ENCODE measurements around the gene FOXK1.
A peak's percentile ranks its signal among the peaks of the same experiment; 100 is the strongest.

FOXK1 gene

DNA sequence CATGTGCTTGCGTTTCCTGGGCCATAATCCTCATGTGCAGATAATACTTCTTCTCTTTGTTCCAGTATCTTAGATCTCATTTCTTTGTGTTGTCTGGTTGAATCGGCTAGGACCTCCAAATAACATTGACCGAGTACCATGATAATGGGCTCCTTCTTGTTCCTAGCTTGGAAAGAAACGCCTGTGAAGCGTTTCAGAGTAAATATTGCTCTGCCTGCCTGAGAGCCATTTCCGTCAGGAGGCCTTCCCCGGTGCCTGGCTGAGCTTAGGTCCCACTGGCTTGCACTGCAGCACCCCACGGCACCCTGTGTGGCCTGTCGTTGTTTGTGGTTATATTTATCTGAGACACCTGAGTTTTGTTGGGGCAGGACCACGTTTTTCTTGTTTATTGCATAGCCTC lies 17.7 kb downstream of the FOXK1 start:
- no peak for DNase-seq

DNA sequence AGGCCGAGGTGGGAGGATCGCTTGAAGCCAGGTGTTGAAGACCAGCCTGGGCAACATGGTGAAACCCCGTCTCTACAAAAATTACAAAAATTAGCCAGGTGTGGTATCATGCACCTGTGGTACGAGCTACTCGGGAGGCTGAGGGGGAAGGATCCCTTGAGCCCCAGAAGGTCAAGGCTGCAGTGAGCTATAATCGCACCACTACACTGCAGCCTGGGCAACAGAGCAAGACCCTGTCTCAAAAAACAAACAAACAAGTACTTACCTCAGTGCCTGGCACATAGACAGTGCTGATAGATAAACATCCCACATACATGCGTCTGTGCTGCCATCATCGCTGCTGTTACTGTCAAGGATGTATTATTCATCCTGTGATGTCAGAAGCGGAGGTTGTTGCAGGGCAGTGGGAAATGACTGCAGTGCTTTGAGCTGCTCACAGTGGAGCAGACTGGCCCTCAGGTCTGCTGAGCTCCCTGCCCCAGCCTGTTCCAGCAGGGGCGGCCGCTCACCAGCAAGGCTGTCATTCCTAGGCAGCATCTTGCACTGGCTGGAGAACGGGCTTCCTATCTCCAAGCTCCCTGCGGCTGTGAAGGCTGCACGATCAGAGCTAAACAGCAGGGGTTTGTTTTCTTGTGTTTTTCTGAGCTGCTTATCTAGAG lies 18.6 kb downstream of the FOXK1 start:
- DNase-seq: peak; percentile 71

DNA sequence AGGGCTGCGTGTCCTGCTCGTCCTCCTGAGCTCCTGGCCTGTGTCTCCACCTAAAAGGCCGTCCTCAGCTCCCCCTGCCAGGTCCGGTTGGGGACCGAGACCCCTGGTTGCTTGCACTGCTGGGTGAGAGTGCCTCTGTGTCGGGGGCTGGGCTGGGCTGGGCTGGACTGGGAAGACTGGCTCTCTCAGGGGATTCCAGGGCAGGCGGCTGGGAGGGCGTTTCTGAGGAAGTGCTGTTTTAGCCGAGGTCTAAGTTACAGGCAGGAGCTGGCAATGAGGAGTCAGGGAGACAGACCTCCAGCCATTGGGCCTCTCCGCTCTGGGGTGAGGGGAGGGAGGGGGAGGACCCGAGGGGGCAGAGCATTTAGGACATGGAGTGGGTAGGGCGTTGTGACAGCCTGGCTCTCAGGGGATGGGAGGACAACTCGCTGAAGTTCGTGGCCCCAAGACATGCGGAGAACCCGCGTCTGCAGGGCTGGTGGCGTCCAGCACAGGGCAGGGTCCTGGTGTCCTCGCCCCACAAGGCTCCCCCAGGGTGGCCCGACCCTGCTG lies 20.9 kb downstream of the FOXK1 start:
- no peak for DNase-seq

DNA sequence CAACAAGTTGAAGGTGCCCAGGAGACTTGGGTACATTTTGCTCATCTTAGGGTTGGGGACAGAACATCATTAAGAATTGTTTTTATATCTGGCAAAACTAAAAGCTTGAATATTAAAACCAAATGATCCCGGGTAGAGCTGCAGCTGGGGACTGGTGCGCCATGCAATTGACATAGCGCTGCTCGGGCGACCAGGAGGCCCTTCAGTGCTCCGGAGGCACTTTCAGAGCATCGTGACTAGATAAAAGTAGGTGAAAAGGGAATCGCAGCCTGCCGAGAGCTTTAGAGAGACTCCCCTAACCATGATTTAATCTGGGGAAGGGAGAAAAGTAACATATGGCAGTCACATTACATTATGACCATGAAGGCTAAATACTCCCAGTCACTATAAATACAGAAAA lies 21.4 kb downstream of the FOXK1 start:
- no peak for DNase-seq

DNA sequence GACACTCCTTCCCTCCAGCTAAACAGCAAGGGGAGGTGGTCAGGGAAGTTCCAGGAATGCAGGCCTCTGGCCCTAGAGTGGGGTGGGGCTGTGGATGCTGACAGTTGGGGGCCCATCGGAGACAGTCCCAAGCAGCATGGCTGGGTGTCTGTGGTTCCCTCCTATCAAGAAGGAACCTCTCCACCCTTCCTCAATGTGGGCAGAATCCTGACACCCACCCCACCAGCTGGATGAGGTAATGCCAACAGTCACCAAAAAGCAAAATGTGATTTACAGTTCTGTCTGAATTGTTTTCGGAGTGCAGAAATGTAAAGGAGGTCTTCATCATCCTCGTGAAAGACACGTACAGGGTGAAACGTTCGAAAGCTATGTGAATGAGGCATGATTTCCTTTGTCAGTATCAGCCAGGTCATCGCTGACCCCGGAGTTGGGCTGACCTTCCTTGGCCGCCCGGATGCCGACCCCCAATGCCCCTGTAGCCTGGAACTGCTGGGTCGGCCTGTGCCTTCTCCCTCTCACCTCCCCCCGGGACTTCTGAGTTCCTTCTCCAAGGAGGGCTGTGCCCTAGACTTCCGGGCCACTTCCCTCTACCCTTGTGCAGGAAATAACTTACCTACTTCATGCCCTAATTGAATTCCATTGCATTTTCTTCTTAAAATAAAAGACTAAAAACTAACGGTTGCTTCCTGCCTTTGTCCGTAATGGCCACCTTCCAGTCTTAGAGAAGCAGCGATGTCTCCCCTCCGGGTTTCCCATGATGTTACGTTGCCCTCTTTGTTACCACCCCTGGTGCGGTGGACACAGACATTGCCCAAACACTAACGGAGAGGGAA lies 24.5 kb downstream of the FOXK1 start:
- DNase-seq: peak; percentile 50

DNA sequence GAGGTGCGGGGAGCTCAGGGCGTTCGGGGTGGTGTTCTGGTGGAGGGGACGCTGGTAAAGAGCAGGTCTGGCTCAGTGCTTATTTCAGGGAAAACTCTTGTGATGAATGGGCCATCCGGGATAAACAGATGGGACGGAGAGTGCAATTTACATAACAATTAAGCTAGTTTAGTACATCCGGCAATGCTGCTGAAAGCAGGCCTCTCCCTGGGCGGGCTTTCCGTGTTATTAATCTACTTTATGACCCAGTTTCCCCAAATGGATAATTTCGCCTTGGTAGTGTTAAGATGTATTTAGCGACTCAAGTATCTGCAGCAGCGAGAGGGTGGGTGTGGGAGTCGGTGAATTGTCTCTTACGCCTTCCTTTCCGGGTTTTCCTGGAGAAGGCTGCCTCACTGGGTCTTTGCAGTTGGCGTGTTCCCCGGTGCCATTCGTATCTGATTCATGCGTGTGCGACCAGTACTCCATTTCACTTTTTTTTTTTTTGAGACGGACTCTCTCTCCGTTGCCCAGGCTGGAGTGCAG lies 25.2 kb downstream of the FOXK1 start:
- no peak for DNase-seq

DNA sequence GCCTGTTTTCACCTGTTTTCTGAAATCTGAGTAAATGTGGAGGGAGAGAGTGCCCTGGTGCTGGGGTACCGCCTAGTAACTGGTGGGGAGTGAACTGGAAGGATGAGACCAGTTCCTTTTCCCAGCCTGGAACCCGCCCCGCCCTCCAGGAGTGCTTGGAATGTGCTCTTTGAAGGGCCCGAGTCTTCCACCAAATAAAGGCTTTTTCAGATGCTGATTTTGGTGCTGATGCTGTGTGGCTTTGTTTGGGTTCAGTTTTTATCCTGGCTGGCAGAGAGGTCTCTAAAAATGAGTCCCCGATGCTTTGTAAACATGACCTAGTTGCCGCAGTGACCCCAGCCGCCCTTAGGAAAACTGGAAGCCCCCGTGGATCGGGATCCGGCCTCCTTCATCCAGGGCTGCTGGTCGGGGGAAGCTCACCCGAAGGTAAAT lies 25.9 kb downstream of the FOXK1 start:
- DNase-seq: no peak

DNA sequence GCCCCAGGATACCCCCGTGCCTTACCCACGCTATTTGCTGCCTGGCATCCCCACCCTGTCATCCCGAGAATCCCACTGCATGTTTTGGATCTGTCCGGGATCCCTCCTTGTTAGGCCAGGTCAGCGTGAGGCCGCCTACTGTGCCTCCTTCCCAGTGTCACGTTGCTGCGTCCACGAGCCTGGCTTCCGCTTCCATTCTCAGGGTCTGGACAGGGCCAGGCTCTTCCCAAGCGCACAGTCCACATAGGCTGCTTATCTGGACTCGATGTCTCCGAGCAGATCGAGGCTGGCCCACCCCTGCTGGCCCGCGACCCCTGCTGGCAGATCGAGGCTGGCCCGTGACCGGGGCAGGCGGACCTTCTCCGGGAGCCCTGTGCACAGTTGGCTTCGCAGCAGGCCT lies 27.1 kb downstream of the FOXK1 start:
- no peak for DNase-seq

DNA sequence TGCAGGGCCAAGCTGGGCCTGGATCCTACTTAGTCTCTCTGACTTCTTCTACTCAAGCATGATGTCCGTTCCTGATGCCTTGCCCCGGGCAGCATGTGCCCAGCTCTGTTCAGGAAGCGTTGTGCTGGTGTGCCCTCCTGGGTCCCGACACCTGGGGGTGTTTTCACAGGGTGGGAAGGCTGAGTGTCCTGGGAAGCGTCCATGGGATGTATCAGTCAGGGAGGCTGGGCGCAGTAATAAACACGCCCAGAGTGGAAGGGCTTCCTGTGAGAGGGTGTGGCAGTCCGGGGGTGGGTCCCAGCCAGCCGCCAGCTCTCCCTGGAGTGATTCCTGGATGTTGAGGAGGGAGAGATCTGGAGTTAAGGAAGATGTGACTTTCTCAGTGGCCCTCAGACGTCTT lies 29.0 kb downstream of the FOXK1 start:
- DNase-seq: no peak

DNA sequence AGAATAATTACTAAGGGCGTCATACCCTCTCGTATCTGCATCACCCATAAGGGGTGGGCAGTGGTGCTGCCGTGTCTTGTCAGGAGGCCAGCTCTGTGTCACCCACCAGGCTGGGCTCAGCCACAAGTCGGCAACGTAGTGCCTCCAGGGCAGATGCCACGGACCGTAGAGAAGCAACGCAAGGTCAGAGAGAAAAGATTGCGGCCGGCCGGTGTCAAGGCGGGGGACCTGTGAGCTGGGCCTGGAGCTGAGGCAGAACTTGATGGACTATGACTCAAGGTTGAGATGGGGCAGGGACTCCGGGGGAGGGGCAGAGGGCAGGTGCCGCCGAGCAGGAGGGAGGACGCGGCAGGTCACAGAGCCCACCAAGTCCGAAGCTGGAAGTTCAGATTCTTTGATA lies 29.5 kb downstream of the FOXK1 start:
- DNase-seq: no peak

DNA sequence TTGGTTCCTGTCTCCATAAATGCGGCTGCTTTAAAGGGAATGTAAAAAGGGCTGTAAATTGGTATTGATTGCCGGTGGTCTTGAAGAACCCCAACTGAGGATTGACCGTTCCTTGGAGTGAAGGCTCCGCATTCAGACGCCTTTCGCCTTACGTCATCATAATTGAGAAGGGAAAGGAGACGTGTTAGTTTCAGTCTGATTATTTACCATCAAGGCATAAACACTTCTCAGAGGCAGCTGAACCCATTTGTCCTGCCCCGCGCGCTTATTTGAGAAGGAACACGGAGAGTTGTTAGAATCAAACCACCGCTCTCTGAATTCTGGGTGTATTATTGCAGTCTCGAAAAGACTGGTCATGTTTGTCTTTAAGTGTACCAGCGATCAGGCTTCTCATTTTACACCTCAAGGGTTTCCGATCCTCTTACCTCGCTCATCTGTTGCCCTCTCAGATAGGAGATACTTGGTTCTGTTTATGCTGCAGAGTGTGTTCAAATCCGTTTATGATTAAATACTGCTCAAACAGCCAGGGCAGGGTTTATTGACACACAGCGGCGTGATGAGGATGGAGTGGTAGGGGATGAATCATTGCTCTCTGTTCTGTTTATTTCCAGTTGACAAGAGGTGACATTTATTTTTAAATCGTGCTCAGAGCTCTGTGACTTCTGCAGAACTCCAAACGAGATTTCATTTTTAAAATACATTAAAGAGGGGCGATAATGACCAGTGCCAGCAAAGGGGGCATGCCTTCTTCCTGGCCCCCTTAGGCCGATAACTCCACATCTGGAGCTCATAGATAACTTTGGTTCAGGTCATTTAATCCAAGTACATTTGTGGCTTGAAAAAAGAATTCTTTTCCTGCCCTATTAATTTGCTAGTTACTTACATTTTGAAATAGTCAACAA lies 30.4 kb downstream of the FOXK1 start:
- DNase-seq: no peak

DNA sequence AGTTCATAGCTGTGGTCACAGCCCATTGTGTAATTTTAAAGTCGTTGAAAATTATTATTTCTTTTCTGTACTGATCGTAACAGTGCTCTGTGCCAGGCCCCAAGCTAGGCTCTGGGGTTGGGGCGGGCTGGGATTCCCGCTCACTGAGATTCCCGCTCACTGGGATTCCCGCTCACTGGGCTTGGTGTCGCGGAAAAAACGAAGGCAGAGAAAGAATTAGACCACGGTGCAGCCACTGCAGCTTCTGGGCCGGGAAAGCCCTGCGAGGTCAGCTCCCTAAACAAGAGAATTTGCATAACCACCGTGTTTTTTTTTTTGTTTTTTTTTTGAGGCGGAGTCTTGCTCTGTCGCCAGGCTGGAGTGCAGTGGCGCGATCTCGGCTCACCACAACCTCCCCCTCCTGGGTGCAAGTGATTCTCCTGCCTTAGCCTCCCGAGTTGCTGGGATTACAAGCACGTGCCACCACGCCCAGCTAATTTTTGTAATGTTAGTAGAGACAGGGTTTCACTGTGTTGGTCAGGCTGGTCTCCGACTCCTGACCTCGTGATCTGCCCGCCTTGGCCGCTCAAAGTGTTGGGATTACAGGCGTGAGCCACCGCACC lies 31.2 kb downstream of the FOXK1 start:
- DNase-seq: no peak

DNA sequence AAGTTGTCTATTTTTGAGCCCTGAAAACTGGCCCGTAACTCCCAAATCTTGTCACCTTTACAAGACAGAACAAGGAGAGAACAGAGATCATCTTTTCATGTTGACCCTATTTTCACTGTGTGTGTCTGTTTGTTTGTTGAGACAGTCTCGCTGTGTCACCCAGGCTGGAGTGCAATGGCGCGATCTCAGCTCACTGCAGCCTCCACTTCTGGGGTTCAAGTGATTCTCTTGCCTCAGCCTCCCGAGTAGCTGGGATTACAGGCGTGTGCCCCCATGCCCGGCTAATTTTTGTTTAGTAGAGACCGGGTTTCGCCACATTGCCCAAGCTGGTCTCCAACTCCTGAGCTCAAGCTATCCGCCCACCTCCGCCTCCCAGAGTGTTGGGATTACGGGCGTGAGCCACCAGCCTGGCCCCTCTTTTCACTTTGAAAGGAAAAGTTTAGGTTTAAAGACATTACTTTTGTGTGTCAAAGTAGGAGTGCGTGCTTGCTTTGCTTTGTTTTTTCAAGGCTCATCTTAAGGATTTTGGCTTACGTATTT lies 32.1 kb downstream of the FOXK1 start:
- no peak for DNase-seq

DNA sequence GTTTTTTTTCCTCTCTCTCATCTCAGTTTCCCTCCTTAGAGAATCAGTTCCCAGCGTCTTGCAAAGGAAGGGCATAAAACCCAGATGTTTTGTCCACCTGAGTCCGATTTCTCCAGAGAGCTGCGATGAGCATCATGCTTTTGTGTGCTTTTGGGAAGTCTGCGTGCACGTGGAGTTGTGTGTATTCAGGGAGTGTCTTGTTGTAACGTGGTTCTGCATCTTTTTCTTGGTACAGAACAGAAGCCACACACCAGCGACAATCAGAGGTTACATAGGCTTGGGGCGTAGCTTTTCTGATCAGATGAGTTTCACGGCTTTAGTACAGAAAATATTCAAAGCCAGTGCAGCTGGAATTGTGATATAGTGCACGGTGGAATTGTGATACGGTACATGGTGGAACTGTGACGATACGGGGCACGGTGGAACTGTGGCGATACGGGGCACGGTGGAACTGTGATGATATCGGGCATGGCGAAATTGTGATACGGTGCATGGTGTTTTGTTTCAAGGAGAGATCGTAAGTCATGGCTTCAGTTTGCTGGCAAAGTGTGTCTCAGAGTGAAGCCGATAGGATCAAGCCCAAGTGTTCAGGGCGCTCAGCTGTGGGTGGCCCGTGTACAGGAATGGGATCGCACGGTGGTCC lies 32.8 kb downstream of the FOXK1 start:
- DNase-seq: no peak

DNA sequence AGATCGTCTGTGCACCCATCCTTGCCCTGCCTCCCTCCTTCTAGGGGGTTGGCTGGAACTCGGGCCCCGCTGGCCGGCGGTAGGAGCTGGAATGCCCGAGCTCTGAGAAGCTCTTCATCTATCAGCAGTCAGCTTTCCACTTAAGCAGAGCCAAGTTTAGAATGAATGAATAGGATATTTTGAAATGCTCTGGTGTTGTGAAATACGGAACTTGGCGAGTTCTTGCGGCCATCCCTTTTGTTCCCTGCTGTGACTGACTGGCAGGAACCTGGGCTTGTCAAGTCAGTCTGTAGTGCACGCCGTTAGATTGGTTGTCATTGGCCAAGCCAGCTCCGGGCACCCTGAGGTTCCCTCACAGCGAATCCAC lies 33.3 kb downstream of the FOXK1 start:
- peak; percentile 74 for DNase-seq

DNA sequence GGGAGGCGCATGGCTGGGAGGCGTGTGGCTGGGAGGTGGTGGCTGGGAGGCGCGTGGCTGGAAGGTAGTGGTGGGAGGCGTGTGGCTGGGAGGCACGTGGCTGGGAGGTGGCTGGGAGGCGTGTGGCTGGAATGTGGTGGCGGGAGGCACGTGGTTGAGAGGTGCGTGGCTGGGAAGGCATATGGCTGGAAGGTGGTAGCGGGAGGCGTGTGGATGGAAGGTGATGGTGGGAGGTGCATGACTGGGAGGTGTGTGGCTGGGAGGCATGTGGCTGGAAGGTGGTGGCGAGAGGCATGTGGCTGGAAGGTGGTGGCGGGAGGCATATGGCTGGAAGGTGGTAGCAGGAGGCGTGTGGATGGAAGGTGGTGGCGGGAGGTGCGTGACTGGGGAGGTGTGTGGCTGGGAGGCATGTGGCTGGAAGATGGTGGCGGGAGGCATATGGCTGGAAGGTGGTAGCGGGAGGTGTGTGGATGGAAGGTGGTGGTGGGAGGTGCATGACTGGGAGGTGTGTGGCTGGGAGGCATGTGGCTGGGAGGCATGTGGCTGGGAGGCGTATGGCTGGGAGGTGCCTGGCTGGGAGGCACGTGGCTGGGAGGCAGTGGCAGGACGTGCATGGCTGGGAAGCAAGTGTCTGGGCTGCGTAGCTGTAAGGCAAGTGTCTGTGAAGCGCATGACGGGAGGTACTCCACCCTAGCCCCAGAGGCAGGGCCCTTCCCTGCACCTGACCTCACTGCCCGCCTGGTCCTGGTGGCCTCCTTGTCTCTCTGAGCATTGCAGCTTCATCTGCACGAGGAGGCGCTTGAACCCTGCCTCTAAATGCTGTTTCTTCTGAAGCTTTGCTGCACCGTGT lies 35.1 kb downstream of the FOXK1 start:
- no peak for DNase-seq

DNA sequence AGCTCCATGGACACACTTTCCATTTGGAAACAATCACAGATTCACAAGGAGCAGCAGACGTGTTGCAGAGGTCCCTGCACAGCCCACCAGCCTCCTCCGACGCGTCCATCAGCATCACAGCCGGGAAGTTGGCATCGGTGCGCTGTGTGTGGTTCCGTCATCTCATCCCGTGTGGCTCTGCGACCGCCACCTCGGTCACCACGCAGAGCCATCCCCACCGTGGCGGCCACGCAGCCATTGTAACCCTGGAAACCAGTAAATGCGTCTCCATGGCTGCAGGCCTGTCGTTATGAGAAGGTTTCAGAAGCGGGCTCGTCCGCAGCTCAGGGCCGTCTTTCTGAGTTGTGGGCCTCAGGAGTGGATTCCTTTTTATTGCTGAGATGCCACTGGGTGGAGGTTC lies 36.0 kb downstream of the FOXK1 start:
- no peak for DNase-seq

DNA sequence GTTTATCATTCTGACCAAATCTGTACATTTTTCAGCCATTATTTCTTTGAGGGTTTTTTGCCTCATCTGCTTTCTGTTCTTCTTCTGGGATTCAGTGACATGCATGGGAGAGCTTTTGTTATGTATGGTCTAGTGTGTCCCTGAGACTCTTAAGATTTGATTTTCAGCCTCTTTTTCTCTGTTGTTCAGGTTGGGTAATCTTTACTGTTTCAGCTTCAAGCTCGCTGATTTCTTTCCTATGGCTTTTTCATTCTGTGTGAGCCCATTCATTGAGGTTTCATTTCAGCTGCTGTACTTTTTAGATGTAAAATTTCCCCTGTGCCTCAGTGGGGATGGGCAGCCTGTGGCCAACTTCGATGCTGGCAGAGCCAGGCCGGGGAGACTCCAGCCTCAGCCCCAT lies 38.1 kb downstream of the FOXK1 start:
- DNase-seq: no peak

DNA sequence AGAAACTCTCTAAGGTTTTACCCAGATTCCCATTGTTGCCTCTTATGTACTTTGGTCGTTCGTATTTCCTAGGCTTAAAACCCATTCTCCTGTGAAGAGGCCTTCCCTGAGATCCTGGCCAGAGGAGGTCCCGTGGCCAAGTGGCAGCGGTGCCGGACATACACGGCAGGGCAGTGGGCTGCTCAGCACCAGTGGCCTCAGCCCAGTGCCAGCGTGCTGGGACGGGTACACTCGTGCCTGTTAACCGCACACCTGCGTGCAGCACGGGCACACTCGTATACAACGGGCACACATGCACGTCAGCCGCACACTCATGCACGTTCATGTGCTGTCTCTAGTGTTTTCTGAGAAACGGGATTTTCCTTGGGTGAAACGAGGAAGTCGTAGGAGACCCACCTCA lies 40.2 kb downstream of the FOXK1 start:
- no peak for DNase-seq

DNA sequence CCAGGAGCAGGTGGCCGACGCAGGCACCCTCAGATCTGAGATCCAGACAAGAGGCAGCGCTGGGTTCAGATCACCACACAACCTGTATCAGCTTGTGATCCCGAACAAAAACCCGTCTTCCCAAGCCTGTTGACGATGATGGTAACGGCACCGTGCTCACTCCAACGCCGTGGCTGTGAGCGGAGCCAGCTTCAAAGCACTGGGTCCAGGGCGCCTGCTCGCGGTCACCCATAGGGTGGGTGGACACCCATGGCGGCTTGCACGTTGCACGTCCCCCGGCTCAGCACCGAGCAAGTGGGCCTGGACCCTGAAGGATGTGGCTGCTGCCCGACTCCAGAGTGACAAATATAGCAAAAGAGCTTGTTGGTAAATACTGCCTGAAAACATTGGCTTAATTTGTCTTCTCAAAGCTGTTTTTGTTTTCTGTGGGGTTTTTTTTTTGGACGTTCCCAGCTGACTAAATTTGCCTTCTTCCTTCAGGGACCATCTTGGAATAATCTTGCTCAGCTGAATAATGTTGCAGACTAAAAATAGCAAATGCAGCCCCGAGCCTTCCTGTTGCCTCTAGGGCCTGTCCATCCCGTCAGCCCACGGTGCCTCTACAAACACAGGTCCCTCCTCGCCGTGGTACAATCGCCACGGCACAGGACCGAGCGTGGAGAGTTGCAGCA lies 41.0 kb downstream of the FOXK1 start:
- no peak for DNase-seq

Measured in fibroblast of upper back skin (primary cell).